M059J (cell line): ENCODE data around the gene MAGI1. TPM values are rescaled to one million over a fixed set of nuclear protein-coding genes. Genes with fewer than 3 reads are reported as not detected.
"Not testable (repeated sequence)": the region's sequence is repeated elsewhere in the genome, so short reads cannot be mapped to it uniquely, and the experiment has no call there.

Experiments
- DNase-seq: peaks from one replicate; pipeline ENCODE4 v3.0.0-alpha.2; 2012; ENCODE audit warnings: low read depth
- total RNA-seq: library from RNA; depleted of rRNA; stranded (reverse); fragments of >200 nt; shearing (Covaris generic); gene quantifications from 2 replicates; pipeline ENCODE4 v1.2.3, GENCODE V29; 2014

Gene MAGI1
- total RNA-seq, 1 experiment from 2014 or later: 2.8 TPM

DNA sequence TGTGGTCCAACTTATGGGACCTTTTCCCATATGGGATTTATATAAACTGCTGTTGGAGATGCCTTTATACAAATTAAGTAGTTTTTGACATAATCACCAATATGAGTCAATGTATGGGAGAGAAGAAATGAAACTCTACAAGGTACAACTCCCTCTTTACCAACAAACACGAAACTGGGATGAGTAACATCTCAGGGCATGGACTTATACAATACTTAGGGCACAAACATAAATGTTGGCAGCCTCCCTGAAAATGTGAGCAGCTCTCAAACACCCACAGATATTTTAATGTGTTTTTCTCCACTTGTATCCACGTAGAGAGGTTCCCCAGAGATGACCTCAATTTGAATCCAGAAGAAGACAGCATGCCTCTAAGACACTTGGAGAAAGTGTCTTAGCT, 161.6 kb downstream of the MAGI1 start:
- DNase-seq: no peak

DNA sequence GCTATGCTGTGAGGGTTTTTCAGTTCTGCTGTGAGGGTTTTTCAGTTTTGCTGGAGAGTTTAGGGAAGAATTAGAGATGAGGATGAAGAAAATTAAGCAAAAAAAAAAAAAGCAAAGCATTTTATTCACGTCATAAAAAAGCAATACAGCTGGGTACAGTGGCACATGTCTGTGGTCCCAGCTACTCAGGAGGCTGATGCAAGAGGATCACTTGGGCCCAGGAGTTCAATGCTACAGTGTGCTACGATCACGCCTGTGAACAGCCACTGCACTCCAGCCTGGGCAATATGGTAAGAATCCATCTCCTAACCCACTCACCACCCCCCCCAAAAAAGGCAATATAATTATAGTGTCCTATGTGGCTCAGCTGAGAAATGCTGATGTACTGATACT, 162.7 kb downstream of the MAGI1 start:
- DNase-seq: no peak

DNA sequence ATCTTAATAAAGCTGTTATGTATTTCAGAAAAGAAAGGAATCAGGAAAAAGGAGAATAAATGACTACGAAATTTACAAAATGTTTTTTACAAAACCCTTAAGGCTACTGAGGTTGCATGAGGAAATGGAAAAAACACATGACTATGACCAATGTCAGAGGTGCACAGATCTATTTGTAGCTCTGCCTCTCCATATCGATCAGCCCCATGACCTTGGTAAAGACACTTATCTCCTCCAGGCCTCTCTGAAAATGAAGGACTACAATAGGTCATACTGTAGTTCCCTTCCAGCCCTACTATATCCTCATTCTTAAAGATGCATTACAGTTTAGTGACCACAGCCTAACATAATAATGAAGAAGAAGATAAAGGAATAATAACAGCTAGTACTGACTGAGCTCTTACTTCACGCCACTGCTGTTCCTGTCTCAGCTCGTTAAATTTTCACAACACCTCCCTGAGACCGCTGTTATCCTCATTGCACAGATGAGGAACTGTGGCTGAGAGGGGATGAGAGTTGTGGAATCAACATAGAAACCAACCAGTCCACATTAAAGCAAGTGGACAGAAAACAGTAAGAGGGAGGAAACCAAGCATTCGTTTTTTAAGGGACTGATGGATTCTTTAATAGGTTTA, 163.2 kb downstream of the MAGI1 start:
- DNase-seq: no peak

DNA sequence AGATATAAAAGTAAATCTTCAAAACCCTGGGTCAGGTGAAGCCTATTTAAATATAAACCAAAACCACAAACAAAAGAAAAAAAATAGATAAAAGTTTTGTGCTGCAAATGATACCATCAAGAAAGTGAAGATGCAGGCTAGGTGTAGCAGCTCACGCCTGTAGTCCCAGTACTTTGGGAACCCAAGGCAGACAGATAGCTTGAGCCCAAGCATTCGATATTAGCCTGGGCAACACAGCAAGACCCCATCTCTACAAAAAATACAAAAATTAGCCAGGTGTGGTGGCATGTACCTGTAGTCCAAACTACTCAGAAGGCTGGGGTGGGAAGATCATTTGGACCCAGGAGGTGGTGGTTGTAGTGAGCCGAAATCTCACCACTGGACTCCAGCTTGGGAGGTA, 164.8 kb downstream of the MAGI1 start:
- DNase-seq: no peak

DNA sequence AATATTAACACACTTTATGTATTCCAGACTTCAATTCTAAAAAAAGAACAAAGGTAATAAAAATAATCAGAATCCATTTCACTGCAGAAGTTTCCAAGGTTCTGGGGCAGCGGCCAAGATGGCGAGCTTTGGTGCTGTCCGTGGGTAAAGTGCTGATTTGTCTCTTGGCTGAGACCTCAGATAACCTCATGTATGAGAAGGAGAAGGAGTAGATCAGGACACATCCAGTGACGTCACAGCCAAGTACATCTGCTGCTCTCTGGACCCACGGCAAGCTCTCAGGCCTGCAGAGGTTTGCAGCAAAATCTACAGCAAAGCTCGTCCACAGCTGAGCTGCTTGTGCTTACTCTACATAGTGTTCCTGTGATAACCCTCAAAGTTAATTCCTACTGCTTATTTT, 165.7 kb downstream of the MAGI1 start:
- DNase-seq: no peak

DNA sequence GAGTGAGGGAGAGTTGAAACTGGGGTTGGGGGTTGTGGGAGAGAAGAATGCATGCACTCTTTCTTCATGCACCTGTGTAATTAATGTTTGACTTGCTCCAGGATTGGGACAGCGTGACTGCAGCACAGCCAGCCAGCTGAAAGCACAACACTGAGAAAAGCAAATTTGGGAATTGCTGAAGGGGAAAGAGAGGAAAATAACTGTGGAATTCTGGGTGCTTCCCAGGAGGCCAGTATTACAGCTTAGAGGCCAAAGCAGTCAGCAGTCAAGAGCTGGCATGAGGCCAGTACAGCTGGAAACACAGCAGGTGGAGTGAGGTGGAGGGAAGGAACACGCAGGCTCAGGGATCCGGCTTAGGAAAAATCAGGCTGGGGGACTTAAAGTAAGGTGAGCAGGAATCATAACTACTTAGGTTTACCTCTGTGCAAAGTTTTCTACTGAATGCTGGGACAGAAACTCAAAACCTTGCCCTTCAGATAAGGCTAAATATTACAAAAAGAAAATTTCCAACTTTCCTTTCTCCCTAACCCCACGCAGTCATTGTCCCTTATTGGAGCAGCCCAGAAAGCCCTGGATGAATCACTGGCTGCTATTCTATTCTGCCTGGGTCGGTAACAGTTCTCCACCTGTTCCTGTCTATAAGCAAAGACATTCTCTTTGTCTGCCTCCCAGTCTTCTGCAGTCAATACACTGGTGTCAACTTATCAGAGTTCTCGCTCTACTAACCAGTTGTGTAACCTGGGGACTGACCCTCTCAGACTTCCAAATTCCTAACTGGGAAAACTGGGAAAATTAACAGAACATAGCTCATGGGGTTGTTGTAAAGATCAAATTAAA, 167.2 kb downstream of the MAGI1 start:
- no peak for DNase-seq

DNA sequence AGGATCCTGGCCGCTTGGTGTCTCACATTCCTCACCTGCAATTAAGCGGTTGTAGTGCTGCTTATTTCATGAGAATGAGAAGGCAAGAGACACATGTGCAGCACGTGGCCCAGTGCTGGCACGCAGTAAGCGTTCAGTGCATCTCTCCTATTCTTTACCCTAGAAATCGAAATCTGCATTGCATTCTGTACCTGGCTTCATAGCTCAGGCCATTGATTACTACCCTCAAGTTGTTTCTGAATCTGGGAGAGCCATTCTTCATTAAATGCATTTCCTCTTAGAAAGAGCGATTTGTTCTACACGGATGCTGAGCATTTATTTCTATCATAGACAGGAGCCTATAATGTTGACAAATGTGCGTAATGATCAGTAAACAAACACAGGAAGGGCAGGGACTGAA, 168.9 kb downstream of the MAGI1 start:
- no peak for DNase-seq

DNA sequence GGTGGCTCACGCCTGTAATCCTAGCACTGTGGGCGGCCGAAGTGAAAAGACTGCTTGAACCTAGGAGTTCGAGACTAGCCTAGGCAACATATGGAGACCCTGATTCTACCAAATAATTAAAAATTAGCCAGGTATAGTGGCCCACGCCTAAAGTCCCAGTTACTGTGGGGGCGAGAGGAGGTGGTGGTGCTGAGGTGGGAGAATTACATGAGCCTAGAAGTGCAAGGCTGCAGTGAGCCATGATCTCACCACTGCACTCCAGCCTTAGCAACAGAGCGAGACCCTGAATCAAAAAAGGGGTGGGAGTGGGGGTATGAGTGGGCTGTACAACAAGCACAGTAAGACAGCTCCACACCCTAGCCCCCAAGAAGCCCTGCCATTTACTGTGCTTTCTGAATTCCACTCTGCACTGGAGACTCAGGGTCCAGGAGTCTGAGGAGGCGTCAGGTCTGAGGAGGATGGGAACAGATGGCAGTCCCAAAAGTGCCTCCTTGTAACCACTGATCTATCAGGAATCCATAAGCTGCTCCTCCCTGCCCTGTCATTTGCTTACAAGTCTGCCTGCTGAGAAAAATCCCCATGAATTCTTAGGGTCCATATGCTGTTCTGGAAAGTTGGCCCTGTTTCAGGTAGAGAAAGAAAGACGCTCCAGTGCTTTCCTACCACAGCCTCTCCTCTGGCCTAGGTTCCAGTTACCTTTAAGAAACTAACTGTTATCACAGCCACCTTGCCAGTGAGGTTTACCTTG, 171.1 kb downstream of the MAGI1 start:
- DNase-seq: no peak

DNA sequence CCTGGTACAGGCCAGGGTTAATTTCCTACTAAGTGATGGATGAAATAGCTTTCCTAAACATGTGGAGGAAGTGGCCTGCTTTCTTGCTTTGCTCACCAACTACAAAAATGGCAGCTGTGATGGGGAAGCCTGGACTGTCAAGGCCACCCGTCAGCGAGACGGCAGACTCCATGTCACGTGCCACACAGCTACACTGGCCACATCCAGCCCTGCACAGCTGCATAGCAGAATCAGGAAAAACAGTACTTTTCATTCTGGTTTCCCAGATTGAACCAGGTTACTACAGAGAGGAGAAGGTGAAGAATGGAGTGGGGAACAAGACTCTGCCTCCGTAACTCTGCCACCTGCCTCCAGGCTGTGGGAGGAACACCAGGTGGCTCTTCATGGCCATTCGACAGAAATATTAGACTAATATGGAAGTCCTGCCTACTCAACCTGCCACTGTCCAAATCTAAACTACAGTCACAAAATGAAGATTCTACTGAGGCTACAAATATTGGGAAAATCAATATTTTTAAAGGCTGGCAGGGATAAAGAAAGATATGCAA, 174.3 kb downstream of the MAGI1 start:
- no peak for DNase-seq

DNA sequence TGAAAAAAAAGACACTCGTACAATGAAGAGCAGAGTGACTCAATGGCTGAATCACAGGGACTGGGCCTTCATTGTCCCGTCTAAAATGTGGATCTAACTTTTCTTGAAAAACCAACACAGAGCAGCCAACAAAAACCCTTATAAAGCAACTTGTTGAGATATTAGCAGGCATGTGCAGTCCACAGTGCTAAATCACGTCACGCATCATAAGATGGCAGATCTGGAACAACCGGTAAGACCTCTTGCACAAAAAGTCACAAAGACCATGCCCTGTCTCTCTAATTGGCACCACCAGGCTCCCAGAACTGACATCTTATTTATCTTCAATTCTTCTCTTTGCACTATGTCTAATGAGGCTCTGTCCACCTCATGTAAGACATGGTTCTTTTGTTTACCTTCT, 177.0 kb downstream of the MAGI1 start:
- no peak for DNase-seq

DNA sequence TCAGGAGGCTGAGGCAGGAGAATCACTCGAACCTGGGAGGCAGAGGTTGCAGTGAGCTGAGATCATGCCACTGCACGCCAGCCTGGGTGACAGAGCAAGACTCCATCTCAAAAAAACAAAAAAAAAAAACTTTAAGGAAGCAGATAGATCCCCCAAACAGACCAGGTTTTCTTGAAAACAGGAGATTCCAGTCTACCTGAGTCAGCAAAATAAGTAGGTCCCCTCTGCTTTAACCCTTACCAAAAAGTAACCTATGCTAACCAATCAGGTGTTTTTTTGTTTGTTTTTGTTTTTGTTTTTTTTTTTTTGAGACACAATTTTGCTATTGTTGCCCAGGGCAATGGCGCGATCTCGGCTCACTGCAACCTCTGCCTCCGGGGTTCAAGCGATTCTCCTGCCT, 179.1 kb downstream of the MAGI1 start:
- not testable (repeated sequence) for DNase-seq

DNA sequence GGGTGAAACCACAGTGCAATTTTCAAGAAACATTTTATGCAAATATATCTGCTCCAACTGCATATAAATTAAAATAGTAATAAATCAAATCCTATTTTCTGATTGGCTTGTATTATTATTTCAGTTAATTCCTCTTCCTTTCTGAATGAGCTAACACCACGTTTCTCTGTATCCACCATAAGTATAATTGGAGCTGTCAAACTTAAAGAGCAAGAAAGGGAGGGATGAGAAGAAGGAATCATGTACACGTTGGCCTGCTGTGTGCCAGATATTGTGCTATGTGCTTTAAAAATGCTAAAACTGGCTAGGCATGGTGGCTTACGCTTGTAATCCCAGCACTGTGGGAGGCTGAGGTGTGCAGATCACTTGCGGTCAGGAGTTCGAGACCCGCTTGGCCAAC, 180.0 kb downstream of the MAGI1 start:
- no peak for DNase-seq

DNA sequence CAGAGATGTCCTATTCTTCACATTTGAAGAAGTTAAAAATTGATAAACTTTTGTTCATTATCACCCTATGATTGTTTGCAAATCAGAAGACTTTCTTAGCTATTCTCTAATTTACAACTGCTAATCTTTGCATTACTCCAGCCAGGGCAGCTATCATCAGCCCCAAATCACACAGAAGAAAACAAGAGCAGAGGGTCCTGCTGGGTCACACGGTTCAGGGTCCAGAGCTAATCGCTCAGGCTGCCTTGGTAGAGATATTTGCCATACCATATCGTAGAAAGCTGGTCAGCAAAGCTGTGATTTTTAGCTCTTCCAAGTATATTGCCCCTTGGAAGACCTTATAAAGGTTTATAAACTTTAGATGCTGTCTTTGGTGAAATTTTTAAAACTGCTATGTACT, 181.4 kb downstream of the MAGI1 start:
- DNase-seq: no peak

DNA sequence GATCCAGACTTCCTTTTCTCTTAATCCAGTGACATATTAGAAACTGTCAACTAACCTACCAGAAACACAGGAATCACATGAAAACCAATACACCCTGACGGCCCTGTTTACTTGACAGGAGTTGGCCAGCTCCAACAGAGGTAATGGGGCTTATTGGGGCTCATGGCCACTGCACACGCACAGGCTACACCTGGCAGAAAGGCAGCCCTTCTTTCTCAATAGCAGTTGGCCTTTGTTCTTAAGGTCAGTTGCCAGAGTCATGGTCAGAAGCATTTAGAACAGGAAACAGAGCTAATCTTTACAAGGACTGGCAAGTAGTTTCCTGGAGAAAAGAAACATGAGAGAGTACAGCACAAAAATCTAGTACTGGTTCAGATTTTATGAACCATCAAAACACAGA, 181.8 kb downstream of the MAGI1 start:
- no peak for DNase-seq

DNA sequence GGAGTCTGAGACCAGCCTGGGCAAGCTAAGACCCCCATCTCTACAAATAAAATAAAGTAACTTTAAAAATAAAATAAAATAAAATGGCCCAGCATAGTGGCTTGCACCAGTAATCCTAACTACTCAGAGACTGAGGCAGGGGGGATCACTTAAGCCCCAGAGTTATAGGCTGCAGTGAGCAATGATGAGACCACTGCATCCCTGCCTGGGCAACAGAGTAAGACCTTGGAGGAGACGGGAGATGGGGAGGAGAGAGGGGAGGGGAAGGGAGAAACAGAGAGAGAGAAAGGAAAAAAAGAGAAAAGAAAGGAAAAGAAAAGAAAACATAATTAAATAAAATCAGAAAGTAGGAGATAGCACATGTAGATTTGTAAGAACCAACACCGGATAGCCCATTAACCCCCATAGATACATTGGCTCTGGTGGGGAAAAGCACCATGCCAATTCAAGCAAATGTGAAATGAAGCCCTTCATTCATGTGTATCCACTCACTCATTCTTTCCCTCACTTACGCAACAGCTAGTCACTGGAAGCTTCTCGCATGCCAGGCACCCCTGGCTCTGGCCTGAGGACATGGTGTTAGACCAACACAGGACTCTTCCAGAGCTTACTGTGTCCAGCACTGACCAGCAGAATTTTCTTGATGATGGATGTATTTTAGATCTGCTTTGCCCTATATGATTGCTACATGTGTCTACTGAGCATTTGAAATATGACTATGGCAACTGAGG, 183.2 kb downstream of the MAGI1 start:
- peak; percentile 55 for DNase-seq

DNA sequence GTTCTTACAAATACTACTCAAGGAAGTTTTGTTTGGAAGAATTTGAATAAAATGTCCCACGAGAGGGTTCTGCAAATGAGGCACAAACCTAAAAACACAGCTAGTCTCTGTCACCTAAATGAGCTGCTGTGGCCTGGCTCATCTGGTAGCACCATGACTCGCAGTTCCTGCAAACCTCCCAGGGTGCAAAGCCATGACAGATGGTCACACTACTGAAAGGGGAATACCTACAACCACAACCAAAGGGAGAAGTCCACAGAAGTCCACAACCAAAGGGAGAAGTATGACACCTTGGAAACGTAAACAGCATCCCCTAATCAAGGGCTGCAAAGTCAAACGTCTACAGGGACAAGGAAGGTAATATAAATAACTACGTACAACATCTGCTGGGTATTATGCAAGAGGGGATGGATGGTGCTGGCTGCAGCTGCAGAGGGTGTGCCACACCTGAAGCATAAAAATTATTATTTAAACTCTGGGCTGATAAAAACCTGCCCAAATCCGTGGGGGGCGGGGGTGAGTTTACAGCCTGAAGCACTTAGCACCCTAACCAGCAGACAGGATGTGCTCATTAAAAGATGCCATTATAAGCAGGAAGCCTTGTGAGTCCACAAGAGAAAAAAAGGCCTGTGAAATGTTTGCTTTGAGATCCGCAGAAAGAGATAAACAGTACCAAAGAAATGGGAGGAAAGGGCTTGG, 184.0 kb downstream of the MAGI1 start:
- peak; percentile 50 for DNase-seq

DNA sequence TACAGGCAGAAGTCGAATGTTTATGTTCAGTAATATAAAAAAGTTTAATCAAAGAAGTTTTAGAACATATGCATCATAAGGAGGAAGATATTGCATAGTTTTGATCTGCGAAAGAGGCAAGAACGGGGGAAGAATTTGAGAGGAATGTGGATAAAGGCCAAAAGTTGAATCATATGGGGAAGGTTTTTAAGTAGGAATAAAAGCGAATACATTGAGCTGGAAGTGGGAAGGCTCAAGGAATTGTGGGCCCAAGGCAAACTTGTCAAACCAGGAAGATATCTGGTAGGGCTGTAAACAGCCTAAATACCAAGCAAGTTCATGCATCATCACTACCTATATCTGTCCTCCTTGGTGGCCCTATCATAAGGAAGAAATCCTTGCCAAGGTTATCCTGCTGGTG, 186.9 kb downstream of the MAGI1 start:
- no peak for DNase-seq

DNA sequence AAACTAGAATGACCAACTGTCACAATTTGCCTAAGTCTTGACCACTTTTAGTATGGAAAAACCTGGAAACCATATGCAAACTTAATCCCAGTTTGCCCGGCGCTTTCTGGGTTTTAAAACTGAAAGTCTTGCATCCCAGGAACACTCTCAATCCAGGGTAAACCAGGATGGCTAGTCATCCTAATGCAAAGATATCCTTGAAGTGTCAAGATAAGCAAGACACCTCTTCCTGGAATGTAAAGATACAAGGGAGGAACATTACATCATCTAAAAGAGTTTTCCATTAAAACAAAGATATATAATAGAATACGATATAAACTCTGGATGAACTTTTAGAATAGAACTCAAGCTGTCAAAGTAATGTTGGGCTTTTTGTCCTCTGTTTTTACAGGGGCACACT, 188.5 kb downstream of the MAGI1 start:
- no peak for DNase-seq

DNA sequence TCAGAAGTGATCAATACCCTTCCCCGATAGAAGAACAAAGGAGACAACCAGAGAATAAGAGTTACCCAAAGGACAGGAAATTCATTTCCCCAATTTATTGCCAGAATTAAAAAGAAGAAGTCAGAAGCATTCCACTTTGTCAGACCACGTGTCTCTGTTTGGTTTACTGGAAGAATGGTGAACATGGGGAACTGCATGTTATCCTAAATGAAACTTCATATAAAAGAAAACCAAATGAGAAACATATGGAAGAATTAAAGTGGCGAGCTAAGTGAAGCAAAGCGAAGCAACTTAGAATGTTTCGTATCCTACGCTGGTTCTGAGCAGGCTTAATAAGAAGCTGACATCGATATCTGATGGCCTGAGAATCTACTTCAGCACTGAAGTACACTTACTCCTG, 190.7 kb downstream of the MAGI1 start:
- DNase-seq: no peak

DNA sequence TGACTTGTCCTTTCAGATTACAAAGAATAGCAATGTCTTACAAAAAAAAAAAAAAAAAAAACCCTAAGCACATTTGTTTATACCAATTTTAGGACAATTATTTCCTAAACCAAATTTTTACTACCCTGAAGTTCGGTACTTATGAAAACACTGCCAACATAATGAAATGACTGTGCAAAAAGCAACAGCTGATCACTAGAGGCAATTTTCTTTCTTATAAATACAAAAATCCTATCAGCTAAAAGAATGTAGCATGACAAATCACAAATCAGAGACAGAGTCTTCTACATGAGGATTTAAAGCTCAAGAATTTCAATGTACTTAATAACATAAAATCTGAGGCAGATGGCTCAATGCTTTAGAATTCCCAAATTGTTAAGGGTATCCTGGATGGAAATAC, 191.8 kb downstream of the MAGI1 start:
- no peak for DNase-seq

DNA sequence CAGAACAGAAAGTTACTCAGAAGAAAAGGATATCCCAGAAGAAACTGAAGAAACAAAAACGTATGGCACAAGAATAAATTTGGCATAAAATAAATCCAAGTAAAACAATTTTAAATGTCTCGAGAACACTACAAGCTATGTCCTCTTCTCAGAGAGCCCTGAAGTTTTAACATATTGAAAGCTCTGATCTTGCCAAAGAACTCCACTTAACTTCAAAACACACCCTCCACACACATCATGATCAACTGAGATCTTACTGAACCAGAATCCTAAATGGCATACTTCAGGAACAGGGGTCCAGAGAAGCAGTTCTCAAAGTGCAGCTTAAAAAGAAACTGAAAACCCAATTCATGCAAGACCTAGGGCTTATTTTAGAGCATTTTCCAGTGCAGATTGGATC, 194.3 kb downstream of the MAGI1 start:
- DNase-seq: no peak
